IPS DF 19.7 (cell line): ENCODE measurements around the gene NAT8L.

ENCODE experiments used
- DNase-seq: peaks from one replicate; pipeline ENCODE4 v3.0.0-alpha.2; 2013; ENCODE audit warnings: low read depth, low spot score

Gene NAT8L

GRCh38 chr4:2045518-2045951 is 13.6 kb upstream of the NAT8L start:
- DNase-seq = no peak

- no peak for DNase-seq
Measured at GRCh38 chr4:2046031-2046961, 12.8 kb upstream of the NAT8L start.

- no peak for DNase-seq
Measured at GRCh38 chr4:2047031-2047660, 12.0 kb upstream of the NAT8L start.

- DNase-seq = no peak
Measured at GRCh38 chr4:2047781-2048581, 11.1 kb upstream of the NAT8L start.

- no peak for DNase-seq
Measured at GRCh38 chr4:2048831-2049230, 10.3 kb upstream of the NAT8L start.

GRCh38 chr4:2049381-2049780 is 9.7 kb upstream of the NAT8L start:
- no peak for DNase-seq

- DNase-seq = no peak
Measured at GRCh38 chr4:2049811-2050210, 9.3 kb upstream of the NAT8L start.

GRCh38 chr4:2051086-2051485 is 8.0 kb upstream of the NAT8L start:
- no peak for DNase-seq

- no peak for DNase-seq
Measured at GRCh38 chr4:2054217-2054616, 4.9 kb upstream of the NAT8L start.

GRCh38 chr4:2057382-2058065 is 1.6 kb upstream of the NAT8L start:
- DNase-seq = no peak

- no peak for DNase-seq
Measured at GRCh38 chr4:2058264-2059045, 672 bp upstream of the NAT8L start.

GRCh38 chr4:2059726-2060602 is 837 bp downstream of the NAT8L start:
- no peak for DNase-seq

GRCh38 chr4:2060611-2061185 is 1.6 kb downstream of the NAT8L start:
- no peak for DNase-seq

GRCh38 chr4:2061186-2062131 is 2.3 kb downstream of the NAT8L start:
- DNase-seq = no peak

GRCh38 chr4:2062168-2062807 is 3.2 kb downstream of the NAT8L start:
- DNase-seq = no peak

GRCh38 chr4:2062808-2063524 is 3.8 kb downstream of the NAT8L start:
- no peak for DNase-seq
